Measurements from ENCODE around the gene SLC9A9.

GRCh38 chr3:143313893-143314188 is 534.4 kb downstream of the SLC9A9 start:
- TF ChIP-seq, protein P1, sequence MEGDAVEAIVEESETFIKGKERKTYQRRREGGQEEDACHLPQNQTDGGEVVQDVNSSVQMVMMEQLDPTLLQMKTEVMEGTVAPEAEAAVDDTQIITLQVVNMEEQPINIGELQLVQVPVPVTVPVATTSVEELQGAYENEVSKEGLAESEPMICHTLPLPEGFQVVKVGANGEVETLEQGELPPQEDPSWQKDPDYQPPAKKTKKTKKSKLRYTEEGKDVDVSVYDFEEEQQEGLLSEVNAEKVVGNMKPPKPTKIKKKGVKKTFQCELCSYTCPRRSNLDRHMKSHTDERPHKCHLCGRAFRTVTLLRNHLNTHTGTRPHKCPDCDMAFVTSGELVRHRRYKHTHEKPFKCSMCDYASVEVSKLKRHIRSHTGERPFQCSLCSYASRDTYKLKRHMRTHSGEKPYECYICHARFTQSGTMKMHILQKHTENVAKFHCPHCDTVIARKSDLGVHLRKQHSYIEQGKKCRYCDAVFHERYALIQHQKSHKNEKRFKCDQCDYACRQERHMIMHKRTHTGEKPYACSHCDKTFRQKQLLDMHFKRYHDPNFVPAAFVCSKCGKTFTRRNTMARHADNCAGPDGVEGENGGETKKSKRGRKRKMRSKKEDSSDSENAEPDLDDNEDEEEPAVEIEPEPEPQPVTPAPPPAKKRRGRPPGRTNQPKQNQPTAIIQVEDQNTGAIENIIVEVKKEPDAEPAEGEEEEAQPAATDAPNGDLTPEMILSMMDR (optimal IDR thresholded peaks at IDR 0.05 in 1 of 3, IDR thresholded peaks at IDR 0.05 in 1 of 3, conservative IDR thresholded peaks at IDR 0.05 in 1 of 3; ENCODE audit: extremely low read depth in 1 of 3, insufficient read depth in 2 of 3, low read length in 3 of 3), result no peak
- no peak for TF ChIP-seq EZH2 (IDR thresholded peaks at IDR 0.05; ENCODE audit: low read length)

Data from keratinocyte (primary cell).